ENCODE data around the gene IDI2.
"Not testable (repeated sequence)": the region's sequence is repeated elsewhere in the genome, so short reads cannot be mapped to it uniquely, and the experiment has no call there.

IDI2 gene

GRCh38 chr10:1048349-1048731 is 22.7 kb upstream of the IDI2 start:
- Histone ChIP-seq H3K4me1 (ENCODE audit: control insufficient read depth, insufficient read depth, low read length, poor library complexity, severe bottlenecking) (peaks cover 35% of the 10 kb centered on the region), H3K4me3 (ENCODE audit: insufficient read depth, low read depth, low read length, poor library complexity, severe bottlenecking) (peak overlapping the region; percentile 81), H3K27me3 (replicated peaks; ENCODE audit: control insufficient read depth, insufficient read depth, low read length, poor library complexity, severe bottlenecking) (no peaks in the 10 kb centered on the region), H3K27ac (ENCODE audit: insufficient read depth, low read length, poor library complexity, severe bottlenecking) (peak overlapping the region; percentile 93), H3K9me3 (ENCODE audit: control insufficient read depth, low read length) (no peaks in the 10 kb centered on the region), H3K36me3 (ENCODE audit: control insufficient read depth, insufficient read depth, low read length) (peaks cover 4% of the 10 kb centered on the region)
- DNase-seq, result peak in 2 of 3 donors; percentile 58 to 59

- Histone ChIP-seq H3K4me3 (ENCODE audit: insufficient read depth, low read depth, low read length, poor library complexity, severe bottlenecking) (peak overlapping the region; percentile 81), H3K27me3 (replicated peaks; ENCODE audit: control insufficient read depth, insufficient read depth, low read length, poor library complexity, severe bottlenecking) (no peaks in the 10 kb centered on the region), H3K4me1 (ENCODE audit: control insufficient read depth, insufficient read depth, low read length, poor library complexity, severe bottlenecking) (peaks cover 39% of the 10 kb centered on the region), H3K9me3 (ENCODE audit: control insufficient read depth, low read length) (no peaks in the 10 kb centered on the region), H3K27ac (ENCODE audit: insufficient read depth, low read length, poor library complexity, severe bottlenecking) (peak overlapping the region; percentile 93), H3K36me3 (ENCODE audit: control insufficient read depth, insufficient read depth, low read length) (peaks cover 4% of the 10 kb centered on the region)
- DNase-seq, result no peak
Measured at GRCh38 chr10:1047937-1048336, 22.3 kb upstream of the IDI2 start.

- no peak for DNase-seq
- Histone ChIP-seq H3K36me3 (ENCODE audit: control insufficient read depth, insufficient read depth, low read length) (peaks cover 10% of the 10 kb centered on the region), H3K27me3 (replicated peaks; ENCODE audit: control insufficient read depth, insufficient read depth, low read length, poor library complexity, severe bottlenecking) (no peaks in the 10 kb centered on the region), H3K27ac (ENCODE audit: insufficient read depth, low read length, poor library complexity, severe bottlenecking) (no peak overlapping the region), H3K4me1 (ENCODE audit: control insufficient read depth, insufficient read depth, low read length, poor library complexity, severe bottlenecking) (peaks cover 33% of the 10 kb centered on the region), H3K4me3 (ENCODE audit: insufficient read depth, low read depth, low read length, poor library complexity, severe bottlenecking) (no peak overlapping the region), H3K9me3 (ENCODE audit: control insufficient read depth, low read length) (no peaks in the 10 kb centered on the region)
Measured at GRCh38 chr10:1045415-1045814, 19.8 kb upstream of the IDI2 start.

GRCh38 chr10:1044964-1045363 is 19.3 kb upstream of the IDI2 start:
- no peak for DNase-seq
- H3K4me1 ChIP-seq (ENCODE audit: control insufficient read depth, insufficient read depth, low read length, poor library complexity, severe bottlenecking), result peaks cover 29% of the 10 kb centered on the region
- H3K9me3 ChIP-seq (ENCODE audit: control insufficient read depth, low read length), result no peaks in the 10 kb centered on the region
- H3K4me3 ChIP-seq (ENCODE audit: insufficient read depth, low read depth, low read length, poor library complexity, severe bottlenecking), result no peak overlapping the region
- peaks cover 14% of the 10 kb centered on the region for H3K36me3 ChIP-seq (ENCODE audit: control insufficient read depth, insufficient read depth, low read length)
- no peaks in the 10 kb centered on the region for H3K27me3 ChIP-seq (replicated peaks; ENCODE audit: control insufficient read depth, insufficient read depth, low read length, poor library complexity, severe bottlenecking)
- no peak overlapping the region for H3K27ac ChIP-seq (ENCODE audit: insufficient read depth, low read length, poor library complexity, severe bottlenecking)

- Histone ChIP-seq H3K27ac (ENCODE audit: insufficient read depth, low read length, poor library complexity, severe bottlenecking) (peak overlapping the region; percentile 29), H3K4me3 (ENCODE audit: insufficient read depth, low read depth, low read length, poor library complexity, severe bottlenecking) (no peak overlapping the region), H3K27me3 (replicated peaks; ENCODE audit: control insufficient read depth, insufficient read depth, low read length, poor library complexity, severe bottlenecking) (no peaks in the 10 kb centered on the region), H3K9me3 (ENCODE audit: control insufficient read depth, low read length) (no peaks in the 10 kb centered on the region), H3K36me3 (ENCODE audit: control insufficient read depth, insufficient read depth, low read length) (peaks cover 15% of the 10 kb centered on the region), H3K4me1 (ENCODE audit: control insufficient read depth, insufficient read depth, low read length, poor library complexity, severe bottlenecking) (peaks cover 23% of the 10 kb centered on the region)
- DNase-seq, result no peak
Measured at GRCh38 chr10:1044146-1044545, 18.5 kb upstream of the IDI2 start.

- no peak for DNase-seq
Measured at GRCh38 chr10:1043532-1043995, 17.9 kb upstream of the IDI2 start.

GRCh38 chr10:1041514-1041913 is 15.9 kb upstream of the IDI2 start:
- no peak overlapping the region for H3K4me3 ChIP-seq (ENCODE audit: insufficient read depth, low read depth, low read length, poor library complexity, severe bottlenecking)
- H3K9me3 ChIP-seq (ENCODE audit: control insufficient read depth, low read length), result no peaks in the 10 kb centered on the region
- no peak overlapping the region for H3K27ac ChIP-seq (ENCODE audit: insufficient read depth, low read length, poor library complexity, severe bottlenecking)
- H3K4me1 ChIP-seq (ENCODE audit: control insufficient read depth, insufficient read depth, low read length, poor library complexity, severe bottlenecking), result peaks cover 13% of the 10 kb centered on the region
- H3K36me3 ChIP-seq (ENCODE audit: control insufficient read depth, insufficient read depth, low read length), result peaks cover 18% of the 10 kb centered on the region
- no peaks in the 10 kb centered on the region for H3K27me3 ChIP-seq (replicated peaks; ENCODE audit: control insufficient read depth, insufficient read depth, low read length, poor library complexity, severe bottlenecking)
- no peak for DNase-seq

More at GRCh38 chr10:1043532-1043995, 17.9 kb upstream of the IDI2 start:
- H3K27ac ChIP-seq (ENCODE audit: insufficient read depth, low read length, poor library complexity, severe bottlenecking), result peak overlapping the region; percentile 29
- peaks cover 15% of the 10 kb centered on the region for H3K36me3 ChIP-seq (ENCODE audit: control insufficient read depth, insufficient read depth, low read length)
- no peaks in the 10 kb centered on the region for H3K9me3 ChIP-seq (ENCODE audit: control insufficient read depth, low read length)
- peaks cover 23% of the 10 kb centered on the region for H3K4me1 ChIP-seq (ENCODE audit: control insufficient read depth, insufficient read depth, low read length, poor library complexity, severe bottlenecking)
- H3K4me3 ChIP-seq (ENCODE audit: insufficient read depth, low read depth, low read length, poor library complexity, severe bottlenecking), result peak overlapping the region; percentile 39
- H3K27me3 ChIP-seq (replicated peaks; ENCODE audit: control insufficient read depth, insufficient read depth, low read length, poor library complexity, severe bottlenecking), result no peaks in the 10 kb centered on the region

- Histone ChIP-seq H3K9me3 (ENCODE audit: control insufficient read depth, low read length) (no peaks in the 10 kb centered on the region), H3K27me3 (replicated peaks; ENCODE audit: control insufficient read depth, insufficient read depth, low read length, poor library complexity, severe bottlenecking) (no peaks in the 10 kb centered on the region), H3K27ac (ENCODE audit: insufficient read depth, low read length, poor library complexity, severe bottlenecking) (no peak overlapping the region), H3K4me1 (ENCODE audit: control insufficient read depth, insufficient read depth, low read length, poor library complexity, severe bottlenecking) (peaks cover 13% of the 10 kb centered on the region), H3K4me3 (ENCODE audit: insufficient read depth, low read depth, low read length, poor library complexity, severe bottlenecking) (no peak overlapping the region), H3K36me3 (ENCODE audit: control insufficient read depth, insufficient read depth, low read length) (peaks cover 18% of the 10 kb centered on the region)
- no peak for DNase-seq
Measured at GRCh38 chr10:1040133-1040532, 14.5 kb upstream of the IDI2 start.

- peaks cover 18% of the 10 kb centered on the region for H3K36me3 ChIP-seq (ENCODE audit: control insufficient read depth, insufficient read depth, low read length)
- DNase-seq; H3K27me3 ChIP-seq (replicated peaks; ENCODE audit: control insufficient read depth, insufficient read depth, low read length, poor library complexity, severe bottlenecking): not testable (repeated sequence)
Measured at GRCh38 chr10:1038769-1039168, 13.1 kb upstream of the IDI2 start.

GRCh38 chr10:1037098-1037497 is 11.4 kb upstream of the IDI2 start:
- Histone ChIP-seq H3K4me1 (ENCODE audit: control insufficient read depth, insufficient read depth, low read length, poor library complexity, severe bottlenecking) (no peaks in the 10 kb centered on the region), H3K4me3 (ENCODE audit: insufficient read depth, low read depth, low read length, poor library complexity, severe bottlenecking) (no peak overlapping the region), H3K36me3 (ENCODE audit: control insufficient read depth, insufficient read depth, low read length) (peaks cover 13% of the 10 kb centered on the region), H3K9me3 (ENCODE audit: control insufficient read depth, low read length) (no peaks in the 10 kb centered on the region), H3K27me3 (replicated peaks; ENCODE audit: control insufficient read depth, insufficient read depth, low read length, poor library complexity, severe bottlenecking) (no peaks in the 10 kb centered on the region), H3K27ac (ENCODE audit: insufficient read depth, low read length, poor library complexity, severe bottlenecking) (no peak overlapping the region)
- DNase-seq, result no peak

More at GRCh38 chr10:1038769-1039168, 13.1 kb upstream of the IDI2 start:
- H3K27ac ChIP-seq (ENCODE audit: insufficient read depth, low read length, poor library complexity, severe bottlenecking); H3K9me3 ChIP-seq (ENCODE audit: control insufficient read depth, low read length); H3K4me3 ChIP-seq (ENCODE audit: insufficient read depth, low read depth, low read length, poor library complexity, severe bottlenecking); H3K4me1 ChIP-seq (ENCODE audit: control insufficient read depth, insufficient read depth, low read length, poor library complexity, severe bottlenecking): not testable (repeated sequence)

Data from effector memory CD4-positive, alpha-beta T cell (primary cell).